Activated T-cell treated with anti-CD3 and anti-CD28 coated beads, Interleukin-2, amount 50 U/mL, for 4 hours (primary cell): ENCODE data around the gene RIC8A. TPM values are rescaled to one million over a fixed set of nuclear protein-coding genes. Genes with fewer than 3 reads are reported as not detected.
"Not testable (repeated sequence)": the region's sequence is repeated elsewhere in the genome, so short reads cannot be mapped to it uniquely, and the experiment has no call there.

Experiments
- ATAC-seq, 2 donors: fragments of 200-7000 bp; cut with Tn5 transposase; one replicate each; pipeline ENCODE4 v1.10.0; 2021
- DNase-seq: peaks from one replicate; pipeline ENCODE4 v3.0.0-alpha.2; 2020
- H3K27me3 Mint-ChIP-seq: one replicate; pipeline ENCODE4 v1.8.0; 2021; ENCODE audit warnings: low read depth, mixed read lengths
- H3K36me3 Mint-ChIP-seq: one replicate; pipeline ENCODE4 v1.8.0; 2022; ENCODE audit warnings: mixed read lengths; ENCODE audit not compliant: insufficient read depth
- H3K4me1 Mint-ChIP-seq: one replicate; pipeline ENCODE4 v1.8.0; 2021; ENCODE audit warnings: low read depth, mixed read lengths
- H3K4me3 Mint-ChIP-seq: one replicate; pipeline ENCODE4 v1.8.0; 2021; ENCODE audit warnings: mild to moderate bottlenecking, moderate library complexity, mixed read lengths
- H3K9me3 Mint-ChIP-seq: one replicate; pipeline ENCODE4 v1.8.0; 2021; ENCODE audit warnings: mixed read lengths
- total RNA-seq, 3 donors: library from RNA; stranded (reverse); gene quantifications; one replicate each; pipeline ENCODE4 v1.2.1, GENCODE V29; 2021

Gene RIC8A
- total RNA-seq, 3 donors from 2014 or later: 145 to 152 (median 151) TPM

DNA sequence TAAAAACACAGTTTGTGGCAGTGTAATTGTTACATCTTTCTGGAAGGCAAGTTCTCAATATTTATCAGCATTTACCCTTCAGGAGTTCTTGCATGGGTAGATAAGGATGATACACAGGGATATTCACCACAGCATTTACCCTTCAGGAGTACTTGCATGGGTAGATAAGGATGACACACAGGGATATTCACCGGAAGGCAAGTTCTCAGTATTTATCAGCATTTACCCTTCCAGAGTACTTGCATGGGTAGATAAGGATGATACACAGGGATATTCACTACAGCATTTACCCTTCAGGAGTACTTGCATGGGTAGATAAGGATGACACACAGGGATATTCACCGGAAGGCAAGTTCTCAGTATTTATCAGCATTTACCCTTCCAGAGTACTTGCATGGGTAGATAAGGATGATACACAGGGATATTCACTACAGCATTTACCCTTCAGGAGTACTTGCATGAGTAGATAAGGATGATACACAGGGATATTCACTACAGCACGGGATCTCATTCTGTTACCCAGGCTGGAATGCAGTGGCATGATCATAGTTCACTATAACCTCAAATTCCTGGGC, 13.2 kb downstream of the RIC8A start:
- H3K4me3 Mint-ChIP-seq, H3K27me3 Mint-ChIP-seq, DNase-seq, H3K9me3 Mint-ChIP-seq, ATAC-seq: not testable (repeated sequence)
- H3K4me1 Mint-ChIP-seq: peaks cover 11% of the 10 kb centered on the region
- H3K36me3 Mint-ChIP-seq: peaks cover 13% of the 10 kb centered on the region

GRCh38 chr11:221539-221938, 14.0 kb downstream of the RIC8A start:
- Mint-ChIP-seq H3K36me3 (peaks cover 13% of the 10 kb centered on the region), H3K9me3 (no peaks in the 10 kb centered on the region), H3K27me3 (no peaks in the 10 kb centered on the region)

DNA sequence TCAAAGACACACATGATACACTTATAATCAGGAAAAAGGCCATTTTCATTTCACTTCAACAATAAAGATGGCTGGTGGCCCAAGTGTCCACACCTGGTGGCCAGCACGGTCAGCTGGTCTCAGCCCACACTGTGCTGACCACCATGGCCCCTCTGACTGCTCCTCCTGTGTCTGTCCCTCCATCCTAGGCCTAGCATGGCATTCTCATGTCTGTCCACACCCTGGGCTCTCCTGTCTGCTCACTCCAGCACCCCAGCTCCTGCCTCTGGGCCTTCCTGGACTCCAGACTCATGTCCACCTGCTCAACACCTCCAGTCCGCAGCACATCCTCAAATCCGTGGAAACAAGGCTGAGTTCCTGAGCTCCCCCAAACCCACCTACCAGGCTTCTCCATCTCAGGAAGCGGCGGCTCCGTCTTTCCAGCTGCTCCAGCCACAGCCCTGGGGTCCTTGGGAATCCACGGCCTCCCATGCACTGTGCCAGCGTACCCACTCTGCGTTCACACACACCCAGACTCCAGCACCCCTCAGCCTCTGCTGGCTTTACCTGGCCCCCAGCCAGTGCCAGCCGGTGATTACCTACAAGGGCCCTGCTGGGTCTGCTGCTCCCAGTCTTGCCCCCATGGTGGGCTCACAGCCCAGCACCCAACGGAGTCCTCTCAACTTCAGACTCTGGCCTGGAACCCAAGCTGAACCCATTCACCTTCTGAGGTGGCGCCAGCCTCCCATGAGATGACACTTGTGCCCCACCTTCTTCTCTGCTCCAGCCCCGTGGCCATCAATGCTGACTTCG, 14.7 kb downstream of the RIC8A start:
- Mint-ChIP-seq H3K4me3 (no peak overlapping the region), H3K9me3 (no peaks in the 10 kb centered on the region), H3K36me3 (peaks cover 13% of the 10 kb centered on the region), H3K27me3 (no peaks in the 10 kb centered on the region), H3K4me1 (peaks cover 14% of the 10 kb centered on the region)
- ATAC-seq (no peak), DNase-seq (no peak)

More at GRCh38 chr11:221539-221938, 14.0 kb downstream of the RIC8A start:
- H3K4me3 Mint-ChIP-seq: no peak overlapping the region
- ATAC-seq (no peak), DNase-seq (no peak)
- peaks cover 14% of the 10 kb centered on the region for H3K4me1 Mint-ChIP-seq

DNA sequence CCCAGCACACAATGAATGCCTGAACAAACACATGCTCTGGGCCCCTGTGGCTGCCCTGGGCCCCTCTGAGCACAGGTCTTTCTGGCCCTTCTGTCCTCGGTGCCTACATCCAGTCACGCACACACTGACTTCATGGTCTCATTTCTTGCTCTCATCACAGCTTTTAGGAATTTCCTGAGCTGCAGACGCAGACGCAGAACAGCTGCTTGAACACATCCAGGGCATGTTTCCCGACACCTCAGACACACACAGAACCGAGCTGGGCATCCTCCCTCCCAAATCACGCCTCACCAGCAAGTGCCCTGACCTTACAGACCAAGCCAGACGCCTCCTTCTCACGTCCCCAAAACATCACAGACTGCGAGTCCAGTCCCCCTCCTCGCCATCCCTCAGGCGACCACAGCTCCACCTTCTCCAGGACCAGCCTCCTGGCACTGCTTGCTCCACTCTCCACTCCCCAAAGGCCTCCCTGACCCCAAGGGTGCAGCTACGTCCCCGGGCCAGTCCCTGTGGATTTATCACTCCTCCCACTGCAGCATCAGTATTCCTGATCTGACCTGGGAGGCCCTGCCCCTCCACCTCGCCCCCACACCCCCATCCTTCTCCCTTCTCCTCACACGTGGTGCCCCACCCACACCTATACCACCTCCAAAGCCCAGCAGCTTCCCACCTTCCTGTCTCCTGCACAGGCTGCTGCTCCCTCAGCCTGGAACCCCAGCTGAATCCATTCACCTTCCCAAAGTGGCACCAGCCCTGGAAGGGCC, 15.7 kb downstream of the RIC8A start:
- Mint-ChIP-seq H3K9me3 (no peaks in the 10 kb centered on the region), H3K36me3 (peaks cover 13% of the 10 kb centered on the region), H3K27me3 (no peaks in the 10 kb centered on the region), H3K4me3 (no peak overlapping the region), H3K4me1 (peaks cover 6% of the 10 kb centered on the region)
- ATAC-seq (no peak), DNase-seq (no peak)

DNA sequence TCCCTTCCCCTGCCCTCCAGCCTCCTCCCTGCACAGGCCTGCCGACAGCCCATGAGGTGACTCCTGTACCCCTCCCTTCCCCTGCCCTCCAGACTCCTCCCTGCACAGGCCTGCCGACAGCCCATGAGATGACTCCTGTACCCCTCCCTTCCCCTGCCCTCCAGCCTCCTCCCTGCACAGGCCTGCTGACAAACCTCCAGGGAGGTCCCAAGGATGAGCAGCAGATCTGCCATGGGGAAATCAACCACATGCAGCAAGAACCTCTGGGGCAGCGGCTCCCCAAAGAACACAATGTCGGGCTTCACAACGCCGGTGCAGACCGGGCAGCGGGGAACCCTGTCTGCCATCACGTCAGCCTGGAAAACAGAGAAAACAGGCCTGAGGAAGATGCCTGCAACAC, 16.4 kb downstream of the RIC8A start:
- H3K4me3 Mint-ChIP-seq: no peak overlapping the region
- no peaks in the 10 kb centered on the region for H3K9me3 Mint-ChIP-seq
- no peak for DNase-seq
- peaks cover 9% of the 10 kb centered on the region for H3K4me1 Mint-ChIP-seq
- H3K36me3 Mint-ChIP-seq: peaks cover 13% of the 10 kb centered on the region
- ATAC-seq: no peak
- H3K27me3 Mint-ChIP-seq: no peaks in the 10 kb centered on the region

DNA sequence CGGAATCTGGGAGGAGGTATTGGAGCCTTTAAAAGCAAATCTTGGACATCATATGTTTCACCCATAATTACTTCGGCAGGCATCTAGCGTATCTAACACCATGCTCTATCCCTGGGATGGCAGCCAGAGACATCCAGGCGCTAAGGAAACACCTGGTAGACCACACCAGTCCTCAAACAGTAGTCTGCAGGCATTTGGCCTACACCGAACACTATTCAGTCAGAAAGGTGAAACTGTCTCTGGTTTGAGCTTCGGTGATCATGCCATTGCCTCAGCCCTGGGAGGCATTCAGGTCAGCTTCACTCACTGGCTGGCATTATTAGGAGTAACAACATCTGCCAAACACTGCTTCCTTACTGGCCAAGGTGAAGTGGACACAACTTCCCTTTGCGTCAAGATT, 16.9 kb downstream of the RIC8A start:
- H3K36me3 Mint-ChIP-seq: peaks cover 13% of the 10 kb centered on the region
- H3K27me3 Mint-ChIP-seq: no peaks in the 10 kb centered on the region
- no peak overlapping the region for H3K4me3 Mint-ChIP-seq
- DNase-seq: no peak
- peaks cover 9% of the 10 kb centered on the region for H3K4me1 Mint-ChIP-seq
- H3K9me3 Mint-ChIP-seq: no peaks in the 10 kb centered on the region
- no peak for ATAC-seq

GRCh38 chr11:225734-226453, 18.4 kb downstream of the RIC8A start:
- DNase-seq: no peak
- peak in 1 of 2 donors; percentile 18 for ATAC-seq
- H3K36me3 Mint-ChIP-seq: peaks cover 15% of the 10 kb centered on the region

DNA sequence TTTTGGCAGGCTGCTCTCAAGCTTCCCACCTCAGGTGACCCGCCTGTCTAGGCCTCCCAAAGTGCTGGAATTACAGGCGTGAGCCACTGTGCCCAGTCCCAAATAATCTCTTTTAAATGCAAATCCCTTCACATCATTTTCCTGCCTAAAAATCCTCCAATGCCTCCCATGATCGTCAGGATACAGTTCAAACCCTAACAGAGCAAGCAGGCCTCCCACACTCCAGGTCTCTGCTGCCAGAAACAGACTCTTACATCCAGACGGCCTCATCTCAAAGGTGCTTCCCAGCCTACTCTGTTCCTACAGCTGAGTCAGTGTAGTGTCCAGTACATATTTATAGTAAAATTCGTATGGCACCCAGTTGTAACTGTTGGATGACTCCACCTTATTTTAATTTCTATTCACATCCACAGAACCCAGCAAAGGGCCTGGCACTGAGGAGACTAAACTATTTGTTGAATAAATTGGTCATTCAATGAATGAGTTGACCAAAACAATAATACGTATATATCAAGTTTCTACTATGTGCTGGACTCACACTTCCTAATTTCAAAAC, 20.4 kb downstream of the RIC8A start:
- H3K4me1 Mint-ChIP-seq: peaks cover 9% of the 10 kb centered on the region
- H3K4me3 Mint-ChIP-seq: no peak overlapping the region
- H3K27me3 Mint-ChIP-seq: no peaks in the 10 kb centered on the region
- peaks cover 6% of the 10 kb centered on the region for H3K36me3 Mint-ChIP-seq
- no peaks in the 10 kb centered on the region for H3K9me3 Mint-ChIP-seq
- DNase-seq (no peak), ATAC-seq (no peak)

More at GRCh38 chr11:225734-226453, 18.4 kb downstream of the RIC8A start:
- no peak overlapping the region for H3K4me3 Mint-ChIP-seq
- H3K9me3 Mint-ChIP-seq: no peaks in the 10 kb centered on the region
- H3K27me3 Mint-ChIP-seq: no peaks in the 10 kb centered on the region
- H3K4me1 Mint-ChIP-seq: peaks cover 9% of the 10 kb centered on the region

- DNase-seq (no peak), ATAC-seq (no peak)
- Mint-ChIP-seq H3K36me3 (peaks cover 4% of the 10 kb centered on the region), H3K9me3 (no peaks in the 10 kb centered on the region), H3K4me3 (no peak overlapping the region), H3K4me1 (peaks cover 17% of the 10 kb centered on the region), H3K27me3 (no peaks in the 10 kb centered on the region)
Observed at GRCh38 chr11:230431-230830, 22.9 kb downstream of the RIC8A start.

DNA sequence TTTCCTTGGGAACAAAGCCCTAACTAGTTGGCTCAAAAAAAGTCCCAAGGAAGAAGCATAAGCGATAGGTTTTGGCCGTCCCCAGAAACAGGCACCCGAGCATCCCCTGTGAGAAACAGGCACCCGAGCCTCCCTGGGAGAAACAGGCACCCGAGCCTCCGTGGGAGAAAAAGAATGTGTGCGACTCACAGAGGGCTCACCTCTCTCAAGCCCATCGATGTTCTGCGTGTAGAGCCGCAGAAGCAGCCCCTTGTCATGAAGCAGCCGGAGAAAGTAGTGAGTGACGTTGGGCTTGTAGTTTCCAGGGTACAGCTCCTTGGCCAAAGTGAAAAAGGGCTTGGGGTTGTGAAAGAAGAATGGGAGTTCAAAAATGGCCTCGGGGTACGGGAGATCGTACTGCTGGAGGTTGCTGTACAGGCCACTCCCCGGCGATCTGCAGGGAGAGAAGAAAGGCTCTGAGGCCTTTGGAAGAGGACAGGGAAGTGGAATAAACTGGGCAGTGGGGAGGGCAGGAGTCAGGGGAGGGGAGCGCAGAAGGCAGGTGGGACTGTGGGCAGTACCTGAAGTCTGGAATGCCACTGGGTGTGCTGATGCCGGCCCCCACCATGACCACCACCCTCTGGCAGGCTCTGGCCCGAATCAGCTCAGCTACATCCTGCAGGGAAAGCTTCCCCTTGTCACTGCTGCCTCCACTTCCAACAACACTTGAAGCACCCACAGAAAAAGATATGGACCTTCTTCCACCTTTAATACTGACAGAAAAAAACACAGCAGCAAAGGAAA, 25.5 kb downstream of the RIC8A start:
- Mint-ChIP-seq H3K4me3 (no peak overlapping the region), H3K36me3 (peaks cover 2% of the 10 kb centered on the region)
- DNase-seq: no peak

GRCh38 chr11:235180-235579, 27.7 kb downstream of the RIC8A start:
- H3K9me3 Mint-ChIP-seq: no peaks in the 10 kb centered on the region
- no peaks in the 10 kb centered on the region for H3K27me3 Mint-ChIP-seq
- H3K36me3 Mint-ChIP-seq: peaks cover 15% of the 10 kb centered on the region
- ATAC-seq: no peak
- peaks cover 37% of the 10 kb centered on the region for H3K4me1 Mint-ChIP-seq
- peak overlapping the region; percentile 84 for H3K4me3 Mint-ChIP-seq
- DNase-seq: no peak

More for the DNA sequence above, 25.5 kb downstream of the RIC8A start:
- ATAC-seq: no peak
- peaks cover 19% of the 10 kb centered on the region for H3K4me1 Mint-ChIP-seq
- no peaks in the 10 kb centered on the region for H3K9me3 Mint-ChIP-seq
- no peaks in the 10 kb centered on the region for H3K27me3 Mint-ChIP-seq

- Mint-ChIP-seq H3K9me3 (no peaks in the 10 kb centered on the region), H3K4me3 (peak overlapping the region; percentile 84), H3K36me3 (peaks cover 17% of the 10 kb centered on the region), H3K27me3 (no peaks in the 10 kb centered on the region), H3K4me1 (peaks cover 40% of the 10 kb centered on the region)
- peak; percentile 53 to 56 for ATAC-seq
- peak; percentile 60 for DNase-seq
Observed at GRCh38 chr11:235609-235996, 28.1 kb downstream of the RIC8A start.

DNA sequence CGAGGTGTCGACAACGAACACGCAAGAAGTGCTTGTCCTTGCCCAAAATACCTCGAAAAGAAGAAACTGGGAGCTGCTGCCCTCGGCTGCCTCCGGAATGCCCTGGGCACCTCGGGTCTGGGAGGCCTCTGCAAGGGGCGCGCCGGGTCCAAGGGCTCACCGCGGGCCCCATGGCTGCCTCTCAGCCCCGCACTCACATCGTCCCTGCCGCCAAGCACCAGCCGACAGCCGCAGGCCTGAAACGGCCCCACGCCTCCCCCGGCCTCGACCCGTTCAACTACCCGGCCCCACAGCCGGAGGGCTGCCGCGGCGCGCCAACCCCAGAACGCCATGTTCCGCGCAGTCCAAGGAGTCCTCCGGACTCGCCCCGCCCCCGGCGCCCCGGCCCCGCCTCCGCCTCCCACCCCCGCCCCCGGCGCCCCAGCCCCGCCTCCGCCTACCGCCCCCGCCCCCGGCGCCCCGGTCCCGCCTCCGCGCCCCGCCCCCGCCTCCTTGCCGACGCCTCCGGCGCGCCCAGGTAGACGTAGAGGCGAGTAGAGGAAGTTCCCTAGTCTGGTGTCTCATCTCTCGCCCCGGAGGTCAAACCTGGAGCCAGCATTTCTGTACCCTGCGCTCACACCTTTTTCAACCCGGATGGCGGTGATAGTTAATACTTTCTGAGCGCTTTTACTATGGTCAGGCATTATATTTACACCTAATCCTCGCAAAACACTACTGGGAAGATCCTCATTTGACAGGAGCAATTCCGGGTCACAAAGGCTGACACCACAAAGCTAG, 28.7 kb downstream of the RIC8A start, which contains the start of gene SIRT3:
Gene SIRT3, minus strand, starts transcription at position 346 of the 777 bp plus-strand sequence. Its CDS starts 14 bp downstream, at position 332.
- Mint-ChIP-seq H3K9me3 (no peaks in the 10 kb centered on the region), H3K27me3 (no peaks in the 10 kb centered on the region), H3K36me3 (peaks cover 18% of the 10 kb centered on the region), H3K4me3 (peak within 1 kb of the TSS; percentile 97), H3K4me1 (peaks cover 41% of the 10 kb centered on the region)
- peak; percentile 77 for DNase-seq
- peak; percentile 73 to 74 for ATAC-seq
